A549 (cell line): Measurements from ENCODE around the gene ACTR10. TPM values are rescaled to one million over a fixed set of nuclear protein-coding genes. Genes with fewer than 3 reads are reported as not detected.

ENCODE experiments used
- ATAC-seq, 2 experiments: fragments of 200-7000 bp in 1 of 2; fragments of >200 bp in 1 of 2; cut with Nextera tagmentation in 1 of 2; cut with Tn5 transposase in 1 of 2; 3 replicates each; pipeline versions ENCODE4 v1.8.0 to v1.9.1; 2018 to 2020; ENCODE audit warnings: mild to moderate bottlenecking in 1 of 2, moderate library complexity in 1 of 2
- CTCF ChIA-PET: fragments of 300-600 bp; sonication (Branson Sonifier 250); formaldehyde crosslinking; extraction: SDS; loops from one replicate; lab custom pipeline; 2021; ENCODE audit warnings: antibody characterized with exemption, inconsistent platforms; lab: Yijun Ruan, JAX
- POLR2A ChIA-PET: fragments of 350-600 bp; formaldehyde crosslinking; extraction: SDS; loops from one replicate; lab custom pipeline; 2021; ENCODE audit warnings: antibody characterized with exemption, inconsistent platforms; lab: Yijun Ruan, JAX
- DNase-seq, 2 experiments: peaks; one replicate each; pipeline versions ENCODE4 v3.0.0 to v3.0.0-alpha.2; 2011 to 2016; ENCODE audit warnings: low read depth in 1 of 2, low spot score in 1 of 2
- FAIRE-seq: peaks from 2 replicates; lab custom pipeline; 2011; peaks lifted over from hg19 to GRCh38; lab: Jason Lieb, UNC
- H3K27ac ChIP-seq, 2 experiments: fragments of >200 bp; sonication (Bioruptor Twin); formaldehyde crosslinking; 3 replicates each; pipeline ENCODE4 v1.5.1; 2016 to 2017
- H3K4me1 ChIP-seq: fragments of >200 bp; sonication (Bioruptor Twin); formaldehyde crosslinking; 3 replicates; pipeline ENCODE4 v1.6.1; 2016
- H3K4me2 ChIP-seq: fragments of >200 bp; sonication (Bioruptor Twin); formaldehyde crosslinking; 3 replicates; pipeline ENCODE4 v1.6.1; 2016
- H3K4me3 ChIP-seq: fragments of >200 bp; sonication (Bioruptor Twin); formaldehyde crosslinking; 3 replicates; pipeline ENCODE4 v1.5.1; 2016
- H3K9me3 ChIP-seq: fragments of >200 bp; sonication (Bioruptor Twin); formaldehyde crosslinking; 3 replicates; pipeline ENCODE4 v1.6.1; 2016
- BHLHE40 ChIP-seq: IDR thresholded peaks from 2 replicates; pipeline ENCODE4 v1.6.1; 2012; ENCODE audit warnings: low read depth, low read length, inconsistent platforms
- CBX2 ChIP-seq: fragments of 200-600 bp; sonication (generic); IDR thresholded peaks from 2 replicates; pipeline ENCODE4 v1.6.1; 2016; ENCODE audit warnings: low read depth, mild to moderate bottlenecking, borderline replicate concordance
- CBX8 ChIP-seq: fragments of 200-600 bp; sonication (generic); IDR thresholded peaks from 2 replicates; pipeline ENCODE4 v1.6.1; 2016
- CEBPB ChIP-seq, 2 experiments: fragments of >200 bp in 1 of 2; sonication (Bioruptor Twin) in 1 of 2; formaldehyde crosslinking in 1 of 2; IDR thresholded peaks; 2 replicates each; pipeline ENCODE4 v1.6.1; 2012 to 2016
- CTCF ChIP-seq: fragments of >200 bp; sonication (Bioruptor Twin); formaldehyde crosslinking; IDR thresholded peaks from 3 replicates; pipeline ENCODE4 v1.5.1; 2016
- EHMT2 ChIP-seq: fragments of 200-600 bp; sonication (generic); IDR thresholded peaks from 2 replicates; pipeline ENCODE4 v1.6.1; 2016; ENCODE audit warnings: antibody characterized with exemption, low read depth, mild to moderate bottlenecking, moderate library complexity
- EP300 ChIP-seq, 2 experiments: fragments of >200 bp; sonication (Bioruptor Twin); formaldehyde crosslinking; IDR thresholded peaks; 2 replicates in 1 of 2; 3 replicates in 1 of 2; pipeline ENCODE4 v1.6.1; 2016 to 2017
- HOXA7 ChIP-seq: fragments of 250-450 bp; sonication (Bioruptor Pico); IDR thresholded peaks from 2 replicates; pipeline ENCODE4 v1.5.0; 2020; ENCODE audit warnings: mild to moderate bottlenecking, moderate library complexity
- KDM1A ChIP-seq: fragments of 200-600 bp; sonication (generic); IDR thresholded peaks from 2 replicates; pipeline ENCODE4 v1.6.1; 2016; ENCODE audit warnings: low read depth, mild to moderate bottlenecking
- MYC ChIP-seq: IDR thresholded peaks from 2 replicates; pipeline ENCODE4 v1.6.1; 2012; ENCODE audit warnings: mild to moderate bottlenecking, inconsistent platforms, low read length, improper control_type of control experiment, borderline replicate concordance
- NFE2L2 ChIP-seq: fragments of 150-350 bp; conservative IDR thresholded peaks from 2 replicates; pipeline ENCODE4 v1.6.1; 2014; ENCODE audit warnings: low read length
- NPAS2 ChIP-seq: fragments of 250-450 bp; sonication (Bioruptor Pico); IDR thresholded peaks from 2 replicates; pipeline ENCODE4 v1.8.0; 2022; ENCODE audit warnings: mild to moderate bottlenecking, moderate library complexity, borderline replicate concordance
- NR3C1 ChIP-seq: fragments of >200 bp; sonication (Bioruptor Twin); formaldehyde crosslinking; IDR thresholded peaks from 3 replicates; pipeline ENCODE4 v1.6.1; 2017
- PBX3 ChIP-seq: IDR thresholded peaks from 2 replicates; pipeline ENCODE4 v1.6.1; 2012
- POLR2AphosphoS2 ChIP-seq: conservative IDR thresholded peaks from 2 replicates; pipeline ENCODE4 v1.6.1; 2012; ENCODE audit warnings: low read length, improper control_type of control experiment, inconsistent platforms
- RAD21 ChIP-seq, 2 experiments: fragments of >200 bp in 1 of 2; sonication (Bioruptor Twin) in 1 of 2; formaldehyde crosslinking in 1 of 2; IDR thresholded peaks in 1 of 2; conservative IDR thresholded peaks in 1 of 2; 2 replicates in 1 of 2; 3 replicates in 1 of 2; pipeline ENCODE4 v1.6.1; 2012 to 2018; ENCODE audit warnings: inconsistent platforms in 1 of 2
- RNF2 ChIP-seq: fragments of 200-600 bp; sonication (generic); IDR thresholded peaks from 2 replicates; pipeline ENCODE4 v1.6.1; 2016; ENCODE audit warnings: low read depth, mild to moderate bottlenecking, antibody characterized with exemption, moderate library complexity, borderline replicate concordance
- SREBF2 ChIP-seq: fragments of 450-650 bp; IDR thresholded peaks from 2 replicates; pipeline ENCODE4 v1.6.1; 2014; ENCODE audit warnings: mild to moderate bottlenecking, moderate library complexity
- ZC3H11A ChIP-seq: fragments of 450-650 bp; IDR thresholded peaks from 2 replicates; pipeline ENCODE4 v1.6.1; 2014; ENCODE audit warnings: antibody characterized with exemption, mild to moderate bottlenecking
- WGBS: methylation state at CpG from one replicate; pipeline ENCODE4 v1.1.6; 2017; ENCODE audit errors: missing lambda C conversion rate; 5-methylcytosine and 5-hydroxymethylcytosine counted together
- polyA plus RNA-seq, 4 experiments: library from polyadenylated mRNA; depleted of rRNA in 3 of 4; stranded (reverse); fragments of >200 nt; fragmentation: RNase III in 1 of 4; extraction: RNeasy Plus Mini Kit Qiagen cat#74134 plus additional on column Dnase treatment in 1 of 4; gene quantifications; 2 replicates in 3 of 4; 3 replicates in 1 of 4; pipeline ENCODE4 v1.2.3, GENCODE V29; 2011 to 2017
- TF ChIP-seq, protein P1 (sequence below): fragments of >200 bp; sonication (Bioruptor Twin); formaldehyde crosslinking; IDR thresholded peaks from 3 replicates; pipeline ENCODE4 v1.6.1; 2016
- TF ChIP-seq, protein P2 (sequence below): fragments of 200-600 bp; sonication (generic); IDR thresholded peaks from 2 replicates; pipeline ENCODE4 v1.6.1; 2016; ENCODE audit warnings: antibody characterized with exemption, mild to moderate bottlenecking, moderate library complexity
- TF ChIP-seq, protein P3 (sequence below): fragments of 150-350 bp; IDR thresholded peaks from 2 replicates; pipeline ENCODE4 v1.6.1; 2014; ENCODE audit warnings: low read depth, mild to moderate bottlenecking, low read length
- TF ChIP-seq, protein P4 (sequence below): fragments of >200 bp; sonication (Bioruptor Twin); formaldehyde crosslinking; IDR thresholded peaks from 2 replicates; pipeline ENCODE4 v1.6.1; 2016

Gene ACTR10
- polyA plus RNA-seq, 2 of the 4 experiments (the other 2 are of a cell fraction), result 47.1 to 101 TPM

- TF ChIP-seq CTCF (no peak), PBX3 (no peak)
Observed at GRCh38 chr14:58243790-58244555, 44.0 kb downstream of the ACTR10 start (continued).

DNA sequence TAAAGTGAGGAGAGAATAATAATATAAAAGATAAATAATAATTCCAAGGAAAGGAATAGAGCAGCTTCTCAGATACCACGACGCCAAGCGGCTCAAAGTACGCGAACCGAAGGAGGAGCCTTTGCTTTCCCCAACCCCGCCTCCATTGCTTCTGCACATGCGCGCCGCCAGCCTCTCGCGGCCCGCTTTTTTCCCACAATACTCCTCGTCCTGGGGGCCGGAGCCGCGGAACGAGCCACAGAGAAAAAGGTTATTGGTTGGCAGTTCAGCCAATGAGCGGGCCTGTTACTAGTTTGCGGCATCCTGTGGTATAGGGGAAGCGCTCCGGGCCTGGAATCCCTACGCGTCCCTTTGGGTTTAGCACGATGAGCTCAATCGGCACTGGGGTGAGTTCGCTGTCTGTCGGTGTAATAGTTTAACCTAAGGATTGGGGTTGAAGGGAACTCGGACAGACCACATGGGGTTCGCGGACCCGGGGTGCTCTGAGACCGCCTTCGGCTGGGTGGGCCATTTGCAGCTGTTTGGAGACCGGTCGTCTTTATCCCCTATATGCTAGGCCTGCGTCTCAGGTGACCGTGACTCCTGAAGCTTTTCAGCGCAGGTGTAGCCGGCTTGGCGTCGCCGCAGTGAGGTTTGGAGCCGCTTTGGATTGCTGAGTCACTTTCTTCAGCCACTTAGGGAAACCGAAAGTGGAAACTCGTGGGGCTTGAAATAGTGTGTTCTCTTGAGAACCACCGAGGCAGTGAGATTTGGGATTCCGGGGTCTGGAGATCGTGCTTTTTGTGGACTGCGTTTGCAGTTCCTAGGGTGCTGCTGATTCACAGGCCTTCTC is 44.8 kb downstream of the ACTR10 start, which contains the start of gene PSMA3:
Gene PSMA3, plus strand, starts transcription at position 288 of the 832 bp plus-strand sequence. Its CDS starts 78 bp downstream, at position 366.
- H3K4me1 ChIP-seq, result peaks cover 27% of the 10 kb centered on the region
- peak; percentile 61 for FAIRE-seq
- TF ChIP-seq EP300 (IDR thresholded peaks at IDR 0.05) (no peak), MYC (no peak), CEBPB (IDR thresholded peaks at IDR 0.05) (no peak), CBX2 (no peak), RAD21 (conservative IDR thresholded peaks at IDR 0.05 in 1 of 2, IDR thresholded peaks at IDR 0.05 in 1 of 2) (no peak), POLR2AphosphoS2 (no peak), NPAS2 (CRISPR knock-in tag) (no peak), CTCF (no peak), NFE2L2 (peak; percentile 2), KDM1A (no peak), NR3C1 (no peak), EHMT2 (no peak), HOXA7 (CRISPR knock-in tag) (no peak), ZC3H11A (no peak), SREBF2 (no peak), RNF2 (no peak), CBX8 (no peak), BHLHE40 (no peak)
- TF ChIP-seq, protein P1, sequence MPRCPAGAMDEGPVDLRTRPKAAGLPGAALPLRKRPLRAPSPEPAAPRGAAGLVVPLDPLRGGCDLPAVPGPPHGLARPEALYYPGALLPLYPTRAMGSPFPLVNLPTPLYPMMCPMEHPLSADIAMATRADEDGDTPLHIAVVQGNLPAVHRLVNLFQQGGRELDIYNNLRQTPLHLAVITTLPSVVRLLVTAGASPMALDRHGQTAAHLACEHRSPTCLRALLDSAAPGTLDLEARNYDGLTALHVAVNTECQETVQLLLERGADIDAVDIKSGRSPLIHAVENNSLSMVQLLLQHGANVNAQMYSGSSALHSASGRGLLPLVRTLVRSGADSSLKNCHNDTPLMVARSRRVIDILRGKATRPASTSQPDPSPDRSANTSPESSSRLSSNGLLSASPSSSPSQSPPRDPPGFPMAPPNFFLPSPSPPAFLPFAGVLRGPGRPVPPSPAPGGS, result peak; percentile 70; the same call in 1 of the 3 replicates
- TF ChIP-seq, protein P2, sequence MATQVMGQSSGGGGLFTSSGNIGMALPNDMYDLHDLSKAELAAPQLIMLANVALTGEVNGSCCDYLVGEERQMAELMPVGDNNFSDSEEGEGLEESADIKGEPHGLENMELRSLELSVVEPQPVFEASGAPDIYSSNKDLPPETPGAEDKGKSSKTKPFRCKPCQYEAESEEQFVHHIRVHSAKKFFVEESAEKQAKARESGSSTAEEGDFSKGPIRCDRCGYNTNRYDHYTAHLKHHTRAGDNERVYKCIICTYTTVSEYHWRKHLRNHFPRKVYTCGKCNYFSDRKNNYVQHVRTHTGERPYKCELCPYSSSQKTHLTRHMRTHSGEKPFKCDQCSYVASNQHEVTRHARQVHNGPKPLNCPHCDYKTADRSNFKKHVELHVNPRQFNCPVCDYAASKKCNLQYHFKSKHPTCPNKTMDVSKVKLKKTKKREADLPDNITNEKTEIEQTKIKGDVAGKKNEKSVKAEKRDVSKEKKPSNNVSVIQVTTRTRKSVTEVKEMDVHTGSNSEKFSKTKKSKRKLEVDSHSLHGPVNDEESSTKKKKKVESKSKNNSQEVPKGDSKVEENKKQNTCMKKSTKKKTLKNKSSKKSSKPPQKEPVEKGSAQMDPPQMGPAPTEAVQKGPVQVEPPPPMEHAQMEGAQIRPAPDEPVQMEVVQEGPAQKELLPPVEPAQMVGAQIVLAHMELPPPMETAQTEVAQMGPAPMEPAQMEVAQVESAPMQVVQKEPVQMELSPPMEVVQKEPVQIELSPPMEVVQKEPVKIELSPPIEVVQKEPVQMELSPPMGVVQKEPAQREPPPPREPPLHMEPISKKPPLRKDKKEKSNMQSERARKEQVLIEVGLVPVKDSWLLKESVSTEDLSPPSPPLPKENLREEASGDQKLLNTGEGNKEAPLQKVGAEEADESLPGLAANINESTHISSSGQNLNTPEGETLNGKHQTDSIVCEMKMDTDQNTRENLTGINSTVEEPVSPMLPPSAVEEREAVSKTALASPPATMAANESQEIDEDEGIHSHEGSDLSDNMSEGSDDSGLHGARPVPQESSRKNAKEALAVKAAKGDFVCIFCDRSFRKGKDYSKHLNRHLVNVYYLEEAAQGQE, result no peak
- TF ChIP-seq, protein P3, sequence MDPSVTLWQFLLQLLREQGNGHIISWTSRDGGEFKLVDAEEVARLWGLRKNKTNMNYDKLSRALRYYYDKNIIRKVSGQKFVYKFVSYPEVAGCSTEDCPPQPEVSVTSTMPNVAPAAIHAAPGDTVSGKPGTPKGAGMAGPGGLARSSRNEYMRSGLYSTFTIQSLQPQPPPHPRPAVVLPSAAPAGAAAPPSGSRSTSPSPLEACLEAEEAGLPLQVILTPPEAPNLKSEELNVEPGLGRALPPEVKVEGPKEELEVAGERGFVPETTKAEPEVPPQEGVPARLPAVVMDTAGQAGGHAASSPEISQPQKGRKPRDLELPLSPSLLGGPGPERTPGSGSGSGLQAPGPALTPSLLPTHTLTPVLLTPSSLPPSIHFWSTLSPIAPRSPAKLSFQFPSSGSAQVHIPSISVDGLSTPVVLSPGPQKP, result no peak
- TF ChIP-seq, protein P4, sequence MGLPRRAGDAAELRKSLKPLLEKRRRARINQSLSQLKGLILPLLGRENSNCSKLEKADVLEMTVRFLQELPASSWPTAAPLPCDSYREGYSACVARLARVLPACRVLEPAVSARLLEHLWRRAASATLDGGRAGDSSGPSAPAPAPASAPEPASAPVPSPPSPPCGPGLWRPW, result no peak

More for the DNA sequence above, 44.8 kb downstream of the ACTR10 start, which contains the start of gene PSMA3:
- Histone ChIP-seq H3K27ac (peak within 1 kb of the TSS; percentile 84 to 98), H3K4me3 (peak within 1 kb of the TSS; percentile 60), H3K9me3 (no peaks in the 10 kb centered on the region), H3K4me2 (peak within 1 kb of the TSS; percentile 91)
- DNase-seq, result peak; percentile 96
- under 1% methylated on average over 31 of the region's 50 CpGs for WGBS
- ATAC-seq, result peak; percentile 95 to 97
- ChIA-PET CTCF (interaction anchor here (0.6 to 1.3 kb wide), 6 partner anchors 8 to 138 kb away, joined by 3 to 4 read pairs (median 3); no protein-coding TSS in a partner anchor), POLR2A (interaction anchor here (1.3 to 3.0 kb wide), 5 partner anchors 9 to 53 kb away, joined by 3 to 27 read pairs (median 12); partner anchors contain the start of genes ACTR10 and ARID4A)
